Stimulated activated CD8-positive, alpha-beta memory T cell treated with anti-CD3 and anti-CD28 coated beads, Interleukin-12 subunit alpha, Interleukin-12 subunit beta, amount 100 ng/mL, for 24 hours (primary cell): Measurements from ENCODE around the gene ROBO1.

Experiments
- DNase-seq: peaks from one replicate; pipeline ENCODE4 v3.0.0-alpha.2; 2020; ENCODE audit errors: extremely low read depth

Gene ROBO1

GRCh38 chr3:79670178-79670577 is 97.6 kb downstream of the ROBO1 start:
- DNase-seq: no peak

GRCh38 chr3:79664455-79664854 is 103.3 kb downstream of the ROBO1 start:
- no peak for DNase-seq

- no peak for DNase-seq
Observed at GRCh38 chr3:79661896-79662295, 105.9 kb downstream of the ROBO1 start.

GRCh38 chr3:79657076-79657475 is 110.7 kb downstream of the ROBO1 start:
- DNase-seq: no peak

- no peak for DNase-seq
Observed at GRCh38 chr3:79654019-79654418, 113.8 kb downstream of the ROBO1 start.

DNA sequence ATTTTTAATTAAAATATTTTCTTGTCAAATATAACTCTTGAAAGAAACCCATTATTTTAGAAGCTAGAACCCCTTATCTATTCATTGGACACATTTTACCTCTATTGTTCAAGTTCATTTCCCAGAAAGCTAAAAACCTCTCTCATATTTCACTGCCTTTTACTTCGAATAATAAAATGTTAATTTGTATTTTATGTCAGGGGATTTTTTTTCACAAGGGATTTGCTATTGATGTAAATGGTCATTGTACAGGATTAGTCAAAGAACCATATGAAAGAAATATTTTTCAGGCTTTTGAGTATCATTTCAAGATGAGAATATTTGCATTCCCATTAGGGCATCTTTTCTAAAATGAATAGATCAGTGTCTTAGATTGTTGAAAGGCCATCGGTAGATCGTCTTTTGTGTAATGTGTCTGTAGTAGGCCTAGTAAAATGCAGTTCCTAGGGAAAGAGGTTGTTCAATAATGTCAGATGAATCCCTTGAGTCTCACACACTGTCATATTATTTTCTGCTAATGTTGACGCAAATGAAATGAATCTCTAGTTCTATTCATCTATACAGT is 114.5 kb downstream of the ROBO1 start:
- DNase-seq: no peak

DNA sequence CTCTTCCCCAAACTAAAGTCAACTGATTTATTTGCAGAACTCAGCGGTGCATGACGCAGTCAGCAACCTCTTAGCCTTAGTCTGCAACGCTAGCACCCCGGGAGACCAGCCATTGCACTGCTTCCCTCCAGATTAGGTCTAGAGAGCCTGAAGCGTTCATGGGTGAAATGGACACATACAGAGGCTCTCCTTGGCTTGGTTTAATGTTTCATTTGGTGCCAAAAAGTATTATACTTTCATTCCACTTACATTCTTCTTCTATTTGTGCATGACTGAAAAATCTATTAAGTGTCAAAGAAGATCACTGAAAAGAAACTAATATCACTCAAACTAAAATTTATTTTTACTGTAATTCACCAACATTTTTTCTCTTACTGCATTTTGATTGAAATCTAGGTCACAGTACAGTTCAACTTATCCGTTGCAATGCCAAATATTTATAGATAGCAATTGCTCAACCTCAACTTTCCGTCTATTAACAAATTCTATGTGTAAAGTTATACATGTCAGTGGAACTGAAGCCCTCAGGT is 116.2 kb downstream of the ROBO1 start:
- DNase-seq: no peak

GRCh38 chr3:79639855-79640254 is 127.9 kb downstream of the ROBO1 start:
- DNase-seq: no peak

DNA sequence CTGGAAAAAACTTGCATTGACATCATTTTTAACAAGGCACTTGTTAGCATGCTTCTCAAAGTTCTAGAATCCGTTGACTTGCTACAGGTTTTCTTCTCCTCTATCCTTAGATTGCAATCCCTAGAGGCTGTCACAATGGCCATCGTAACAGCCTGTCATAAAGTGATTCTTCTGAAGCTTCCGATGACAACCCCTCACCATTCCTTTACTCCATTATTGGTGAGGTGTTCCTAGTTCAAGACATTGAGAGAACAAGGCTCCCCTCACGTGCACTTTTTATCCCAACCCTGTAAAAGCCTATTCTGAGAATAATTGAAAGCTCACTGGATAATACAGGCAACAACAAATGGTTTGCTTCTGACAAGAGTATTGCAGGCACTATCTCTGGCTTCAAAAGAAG is 131.4 kb downstream of the ROBO1 start:
- DNase-seq: no peak

DNA sequence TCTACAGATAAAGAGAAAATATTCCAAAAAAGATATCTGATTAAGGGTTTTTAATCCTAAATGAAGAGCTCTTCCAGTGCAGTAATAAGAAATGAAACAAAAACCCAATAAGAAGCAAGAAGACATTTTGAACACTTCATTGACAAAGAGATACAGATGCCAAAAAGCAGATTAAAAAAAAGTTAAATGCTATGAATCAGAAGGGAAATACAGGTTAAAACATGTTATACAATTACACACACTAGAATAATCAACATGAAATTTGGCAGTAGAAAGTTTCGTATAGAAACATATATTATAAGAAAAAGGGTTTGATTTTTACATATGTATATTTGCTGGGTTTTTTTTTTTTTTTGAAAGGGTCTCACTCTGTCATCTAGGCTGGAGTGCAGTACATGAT is 135.0 kb downstream of the ROBO1 start:
- DNase-seq: no peak

DNA sequence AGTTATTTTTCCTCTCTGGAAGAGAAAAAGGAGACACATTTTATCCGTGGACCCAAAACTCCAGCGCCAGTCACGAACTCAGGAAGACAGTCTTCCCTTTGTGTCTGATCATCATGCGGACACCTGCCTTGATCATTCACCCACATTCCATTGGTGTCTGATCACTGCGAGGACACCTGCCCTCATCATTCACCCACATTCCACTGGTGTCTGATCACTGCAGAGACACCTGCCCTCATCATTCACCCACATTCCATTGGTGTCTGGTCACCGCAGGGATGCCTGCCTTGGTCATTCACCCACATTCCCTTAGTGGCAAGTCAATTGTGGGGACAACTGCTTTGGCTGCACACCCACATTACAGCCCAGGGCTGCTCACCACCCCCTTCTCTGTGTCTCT is 148.9 kb downstream of the ROBO1 start:
- no peak for DNase-seq

- no peak for DNase-seq
Observed at GRCh38 chr3:79606414-79606813, 161.4 kb downstream of the ROBO1 start.

- no peak for DNase-seq
Observed at GRCh38 chr3:79604681-79605080, 163.1 kb downstream of the ROBO1 start.

DNA sequence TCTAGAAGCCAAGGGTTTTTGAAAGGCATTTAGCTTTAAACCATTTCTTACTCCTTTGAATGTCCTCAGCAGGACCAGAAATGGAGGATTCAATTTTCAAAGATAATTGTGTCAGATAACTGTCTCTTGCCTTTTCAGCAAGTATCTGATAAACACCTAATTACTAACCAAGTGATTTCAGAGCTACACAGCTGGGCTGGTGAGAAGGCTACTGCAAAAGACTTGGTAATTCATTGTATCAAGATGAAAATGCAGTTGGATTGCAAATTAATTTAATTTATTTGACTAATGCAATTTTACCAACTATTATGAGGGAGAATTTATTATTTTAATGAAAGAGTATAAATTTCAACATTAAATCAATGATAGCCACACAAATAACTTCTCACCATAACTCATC is 165.4 kb downstream of the ROBO1 start:
- DNase-seq: no peak

DNA sequence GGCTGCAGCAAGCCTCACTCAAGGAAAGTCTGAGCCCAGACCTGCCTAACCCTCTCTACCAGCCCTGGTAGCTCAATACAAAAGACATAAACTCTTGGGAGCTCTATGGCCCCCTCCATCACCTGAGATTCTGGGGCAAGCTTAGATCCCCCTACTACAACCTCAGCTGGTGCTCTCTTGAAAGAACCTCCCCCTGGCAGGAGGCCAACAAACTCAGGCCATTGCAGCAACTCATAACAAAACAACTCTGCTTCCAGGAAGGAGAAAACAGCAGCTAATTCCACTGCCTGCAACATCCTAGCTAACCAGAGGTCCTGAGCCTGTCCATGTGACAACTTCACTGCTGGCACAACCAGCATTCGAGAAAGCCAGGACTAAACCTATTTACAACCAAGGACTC is 169.2 kb downstream of the ROBO1 start:
- DNase-seq: no peak

GRCh38 chr3:79597709-79598108 is 170.1 kb downstream of the ROBO1 start:
- no peak for DNase-seq

- no peak for DNase-seq
Observed at GRCh38 chr3:79587150-79587549, 180.6 kb downstream of the ROBO1 start.

- DNase-seq: no peak
Observed at GRCh38 chr3:79586232-79586631, 181.6 kb downstream of the ROBO1 start.

- DNase-seq: no peak
Observed at GRCh38 chr3:79572930-79573329, 194.9 kb downstream of the ROBO1 start.

GRCh38 chr3:79568938-79569337 is 198.9 kb downstream of the ROBO1 start:
- no peak for DNase-seq

GRCh38 chr3:79564192-79564591 is 203.6 kb downstream of the ROBO1 start:
- no peak for DNase-seq

GRCh38 chr3:79560698-79561097 is 207.1 kb downstream of the ROBO1 start:
- no peak for DNase-seq

- DNase-seq: no peak
Observed at GRCh38 chr3:79558943-79559342, 208.9 kb downstream of the ROBO1 start.

DNA sequence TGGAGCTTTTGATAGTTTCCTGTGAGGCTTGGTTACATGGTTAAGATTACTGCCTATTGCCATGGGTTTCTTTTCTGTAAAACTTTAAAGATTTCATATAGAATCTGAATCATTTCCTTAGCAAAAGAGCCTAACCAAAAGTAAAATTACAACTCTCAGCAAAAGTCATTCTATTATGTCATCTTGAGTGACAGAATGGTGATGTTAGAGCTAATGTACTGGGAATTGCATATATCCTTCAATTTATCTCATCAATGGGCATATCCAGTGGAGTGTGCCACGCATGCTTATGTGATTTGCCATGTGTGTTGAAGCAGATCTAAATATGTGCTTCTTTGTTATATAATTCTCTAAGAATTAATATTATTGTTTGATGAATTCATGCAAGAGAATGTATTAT is 212.1 kb downstream of the ROBO1 start:
- DNase-seq: no peak
